ENCODE results near the gene FBXL17.

The FBXL17 gene

DNA sequence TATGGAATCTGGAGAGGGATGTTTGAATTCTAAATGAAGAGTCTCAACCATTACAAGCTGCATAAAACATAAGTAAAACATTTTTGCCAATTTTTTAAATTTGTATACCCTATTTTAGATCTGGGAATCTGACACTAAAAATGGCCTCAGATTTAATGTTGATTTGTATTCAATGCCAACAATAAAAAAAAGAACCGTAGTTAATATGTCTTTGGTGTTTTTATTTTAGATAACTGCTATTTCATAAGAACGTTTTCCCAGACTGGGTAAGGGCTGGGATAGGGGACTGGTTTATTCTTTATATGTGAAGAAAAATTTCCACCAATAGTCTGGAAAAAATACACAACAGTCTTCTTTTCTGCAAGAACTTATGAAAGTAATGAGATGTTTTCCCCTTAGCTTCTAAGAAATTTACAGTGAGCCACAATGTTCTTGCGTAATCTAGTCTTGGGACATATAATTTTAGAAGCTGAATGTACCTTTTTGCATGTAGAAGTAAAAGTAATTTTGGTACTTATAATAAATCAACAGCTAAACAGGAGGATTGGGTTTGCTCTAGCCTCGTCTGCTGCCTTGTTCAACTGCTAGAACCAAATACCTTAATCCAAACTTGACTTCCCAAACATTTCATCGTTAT, 466.6 kb downstream of the FBXL17 start:
- peaks cover 38% of the 10 kb centered on the region for H3K4me1 Mint-ChIP-seq (ENCODE audit: low read depth)
- H3K36me3 Mint-ChIP-seq (ENCODE audit: low read depth): peaks cover 3% of the 10 kb centered on the region
- H3K4me3 Mint-ChIP-seq: no peak overlapping the region
- H3K27me3 Mint-ChIP-seq (ENCODE audit: low read depth): no peaks in the 10 kb centered on the region
- no peak overlapping the region for H3K27ac Mint-ChIP-seq
- no peaks in the 10 kb centered on the region for H3K9me3 Mint-ChIP-seq

DNA sequence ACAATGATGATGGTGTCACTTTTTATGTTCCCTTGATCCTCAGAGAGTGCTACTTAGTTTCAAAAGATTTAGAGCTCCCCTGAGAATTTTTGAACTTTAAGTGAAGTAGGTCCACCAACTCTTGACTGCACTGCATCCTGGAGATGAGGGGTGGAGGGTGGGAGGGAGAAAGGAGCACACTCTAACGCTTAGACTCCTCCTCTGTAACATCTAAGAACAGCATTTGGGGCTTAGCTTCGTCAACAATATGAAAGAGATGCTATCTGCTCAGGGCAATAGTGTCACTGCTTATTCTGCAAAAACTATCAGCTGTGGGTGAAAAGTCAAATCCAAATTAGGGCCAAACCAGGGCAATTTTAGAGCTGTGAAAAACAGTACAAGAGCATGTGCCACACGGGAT, 468.4 kb downstream of the FBXL17 start:
- Mint-ChIP-seq H3K36me3 (ENCODE audit: low read depth) (no peaks in the 10 kb centered on the region), H3K27ac (no peak overlapping the region), H3K9me3 (no peaks in the 10 kb centered on the region), H3K27me3 (ENCODE audit: low read depth) (no peaks in the 10 kb centered on the region), H3K4me3 (no peak overlapping the region), H3K4me1 (ENCODE audit: low read depth) (peaks cover 26% of the 10 kb centered on the region)

DNA sequence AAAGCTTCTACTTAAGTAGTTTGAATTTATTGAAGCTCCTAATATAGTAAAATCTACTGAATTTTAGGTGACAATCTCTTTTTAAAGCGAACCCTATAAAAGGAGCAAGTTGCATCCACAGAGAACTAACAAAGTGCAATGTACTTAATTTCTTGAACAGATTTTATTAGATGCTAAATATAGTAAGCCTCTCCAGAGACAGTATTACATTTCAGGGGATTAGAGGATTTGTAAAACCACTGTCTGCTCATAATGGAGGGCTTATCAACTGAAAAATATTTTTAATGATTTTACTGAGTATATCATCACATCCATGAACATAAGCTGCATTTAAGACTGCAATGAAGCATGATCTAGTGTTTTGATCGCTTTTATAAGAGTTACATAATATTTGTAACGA, 481.2 kb downstream of the FBXL17 start:
- H3K27me3 Mint-ChIP-seq (ENCODE audit: low read depth): no peaks in the 10 kb centered on the region
- H3K27ac Mint-ChIP-seq: no peak overlapping the region
- H3K4me1 Mint-ChIP-seq (ENCODE audit: low read depth): no peaks in the 10 kb centered on the region
- H3K36me3 Mint-ChIP-seq (ENCODE audit: low read depth): no peaks in the 10 kb centered on the region
- H3K4me3 Mint-ChIP-seq: no peak overlapping the region
- peaks cover 8% of the 10 kb centered on the region for H3K9me3 Mint-ChIP-seq

DNA sequence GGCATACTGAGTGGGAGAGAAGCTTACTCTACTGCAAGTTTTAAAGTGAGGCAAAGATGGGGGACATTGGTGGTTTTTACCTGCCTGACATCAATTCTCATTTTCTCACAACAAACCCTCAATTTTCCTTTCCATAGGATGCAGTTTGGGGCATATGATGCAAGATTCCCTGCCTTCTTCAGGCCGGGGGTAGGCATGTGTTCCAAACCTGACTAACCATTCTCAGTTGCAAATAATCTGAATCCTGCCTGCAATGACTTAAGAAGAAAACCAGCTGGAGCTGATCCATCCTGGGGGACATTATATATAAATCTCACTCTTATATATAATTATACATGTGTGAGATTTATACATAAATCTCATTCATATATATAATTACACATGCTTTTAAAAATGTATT, 487.5 kb downstream of the FBXL17 start:
- H3K36me3 Mint-ChIP-seq (ENCODE audit: low read depth): no peaks in the 10 kb centered on the region
- H3K9me3 Mint-ChIP-seq: peaks cover 4% of the 10 kb centered on the region
- H3K27me3 Mint-ChIP-seq (ENCODE audit: low read depth): no peaks in the 10 kb centered on the region
- H3K4me3 Mint-ChIP-seq: no peak overlapping the region
- no peak overlapping the region for H3K27ac Mint-ChIP-seq
- no peaks in the 10 kb centered on the region for H3K4me1 Mint-ChIP-seq (ENCODE audit: low read depth)

DNA sequence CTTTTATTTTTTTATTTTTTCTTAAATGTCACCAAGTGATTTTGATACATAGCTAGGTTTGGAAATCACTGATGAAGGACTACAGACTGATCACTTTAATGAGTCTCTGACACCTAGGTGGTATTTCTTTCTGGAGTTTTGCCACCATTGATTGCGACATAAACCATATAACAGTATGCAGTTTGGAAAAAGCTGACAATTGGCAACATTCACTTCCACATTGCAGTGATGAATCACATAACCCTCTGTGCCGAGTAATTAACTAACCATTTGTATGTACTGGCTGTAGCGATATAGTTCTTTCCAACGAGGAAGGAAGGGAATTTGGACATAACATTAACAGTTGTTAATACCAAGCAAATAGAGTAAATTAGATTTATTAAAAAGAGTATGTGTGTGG, 488.3 kb downstream of the FBXL17 start:
- H3K4me3 Mint-ChIP-seq: no peak overlapping the region
- H3K4me1 Mint-ChIP-seq (ENCODE audit: low read depth): no peaks in the 10 kb centered on the region
- H3K27ac Mint-ChIP-seq: no peak overlapping the region
- no peaks in the 10 kb centered on the region for H3K36me3 Mint-ChIP-seq (ENCODE audit: low read depth)
- no peaks in the 10 kb centered on the region for H3K27me3 Mint-ChIP-seq (ENCODE audit: low read depth)
- H3K9me3 Mint-ChIP-seq: no peaks in the 10 kb centered on the region

DNA sequence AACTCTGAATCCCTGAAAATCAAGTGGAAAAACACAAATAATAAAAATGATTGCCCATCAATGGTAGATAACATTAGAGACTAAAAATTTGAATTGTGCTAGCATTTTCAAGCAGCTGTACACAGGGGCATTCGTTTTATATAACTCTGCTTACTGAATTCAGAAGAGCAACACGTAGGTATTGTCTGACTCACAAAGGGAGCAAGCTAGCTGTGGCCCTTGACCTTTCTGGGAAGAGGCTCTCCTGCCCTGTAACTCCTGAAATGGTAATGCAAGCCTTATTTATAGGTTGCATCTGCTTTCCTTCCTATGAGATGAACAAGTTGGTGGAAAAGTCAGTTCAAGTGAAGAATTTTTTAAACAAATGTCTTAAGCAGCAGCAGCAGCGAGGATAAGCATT, 492.5 kb downstream of the FBXL17 start:
- H3K27ac Mint-ChIP-seq: no peak overlapping the region
- peaks cover 6% of the 10 kb centered on the region for H3K4me1 Mint-ChIP-seq (ENCODE audit: low read depth)
- H3K9me3 Mint-ChIP-seq: no peaks in the 10 kb centered on the region
- H3K36me3 Mint-ChIP-seq (ENCODE audit: low read depth): no peaks in the 10 kb centered on the region
- no peaks in the 10 kb centered on the region for H3K27me3 Mint-ChIP-seq (ENCODE audit: low read depth)
- H3K4me3 Mint-ChIP-seq: no peak overlapping the region

DNA sequence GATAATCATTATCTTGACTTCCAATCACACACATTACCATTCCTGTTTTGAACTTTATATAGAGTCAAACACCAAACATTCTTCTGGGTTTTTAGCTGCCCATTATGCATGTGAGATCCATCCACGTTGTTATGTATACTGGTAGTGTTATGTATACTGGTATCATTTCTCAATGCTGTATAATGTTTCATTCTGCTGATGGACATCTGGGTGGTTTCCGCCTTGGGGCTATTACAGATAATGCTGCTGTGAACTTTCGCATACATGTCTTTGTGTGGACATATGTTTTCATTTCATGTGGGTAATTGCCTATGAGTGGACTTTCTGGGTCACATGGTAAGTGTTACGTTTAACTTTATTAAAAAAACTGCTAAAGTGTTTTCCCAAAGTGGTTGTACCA, 493.4 kb downstream of the FBXL17 start:
- H3K9me3 Mint-ChIP-seq: no peaks in the 10 kb centered on the region
- no peak overlapping the region for H3K4me3 Mint-ChIP-seq
- no peaks in the 10 kb centered on the region for H3K36me3 Mint-ChIP-seq (ENCODE audit: low read depth)
- H3K4me1 Mint-ChIP-seq (ENCODE audit: low read depth): peaks cover 6% of the 10 kb centered on the region
- H3K27me3 Mint-ChIP-seq (ENCODE audit: low read depth): no peaks in the 10 kb centered on the region
- H3K27ac Mint-ChIP-seq: no peak overlapping the region

DNA sequence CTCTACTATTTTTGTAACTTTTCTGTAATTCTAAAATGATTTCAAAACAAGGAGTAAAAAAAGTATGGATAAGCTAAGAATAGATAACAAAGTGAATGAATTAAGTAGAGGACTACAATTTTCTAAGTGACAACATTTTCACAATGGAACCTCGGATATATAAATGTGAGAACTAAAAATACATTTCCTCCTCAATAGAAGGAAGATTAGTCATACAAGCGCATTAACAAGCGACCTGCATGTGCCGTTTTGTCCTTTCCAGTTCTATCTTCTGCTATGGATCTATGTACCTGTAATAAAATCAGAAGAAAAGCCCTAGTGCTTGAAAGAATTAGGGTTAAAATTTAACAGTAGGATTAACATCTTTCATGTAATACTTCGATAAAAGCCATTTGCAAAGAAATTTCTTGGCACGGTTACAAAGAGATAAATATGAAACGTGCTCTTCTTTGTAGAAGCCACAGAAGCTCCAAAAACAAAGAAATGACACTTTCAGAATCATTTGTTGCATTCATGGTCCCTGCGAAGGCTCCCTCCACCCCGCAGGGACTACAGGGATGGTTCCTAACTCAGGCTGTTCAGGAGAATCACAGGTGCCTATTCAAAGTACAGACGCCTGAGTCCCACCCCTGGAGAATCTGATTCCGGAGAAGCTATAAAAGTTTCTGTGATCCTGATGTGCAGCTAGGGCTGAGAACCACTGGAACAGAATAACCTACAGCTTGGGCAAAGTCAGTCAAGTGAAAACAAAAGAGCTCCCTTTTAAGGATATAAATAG, 494.5 kb downstream of the FBXL17 start:
- Mint-ChIP-seq H3K36me3 (ENCODE audit: low read depth) (no peaks in the 10 kb centered on the region), H3K9me3 (no peaks in the 10 kb centered on the region), H3K27ac (no peak overlapping the region), H3K4me3 (peak overlapping the region; percentile 12), H3K4me1 (ENCODE audit: low read depth) (peaks cover 6% of the 10 kb centered on the region), H3K27me3 (ENCODE audit: low read depth) (no peaks in the 10 kb centered on the region)

DNA sequence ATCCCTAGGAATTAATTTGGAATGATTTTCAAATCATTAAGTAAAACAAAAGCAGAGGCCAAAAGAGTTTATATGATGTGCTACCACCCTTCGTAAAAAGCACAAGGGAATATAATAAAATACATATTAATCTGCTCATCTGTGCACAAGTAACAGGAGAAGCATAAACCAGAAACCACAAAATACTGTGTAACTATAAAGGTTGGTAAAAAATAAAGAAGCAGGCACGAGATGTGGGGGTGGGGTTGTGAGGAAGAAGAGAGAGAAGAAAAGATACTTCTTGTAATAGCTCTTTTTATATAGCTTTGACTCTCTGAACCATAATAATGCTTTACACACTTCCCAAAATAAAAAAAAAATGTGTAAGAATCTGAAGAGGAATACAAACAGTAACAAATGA, 496.3 kb downstream of the FBXL17 start:
- no peaks in the 10 kb centered on the region for H3K27me3 Mint-ChIP-seq (ENCODE audit: low read depth)
- H3K27ac Mint-ChIP-seq: no peak overlapping the region
- peaks cover 6% of the 10 kb centered on the region for H3K4me1 Mint-ChIP-seq (ENCODE audit: low read depth)
- no peak overlapping the region for H3K4me3 Mint-ChIP-seq
- H3K9me3 Mint-ChIP-seq: no peaks in the 10 kb centered on the region
- no peaks in the 10 kb centered on the region for H3K36me3 Mint-ChIP-seq (ENCODE audit: low read depth)

DNA sequence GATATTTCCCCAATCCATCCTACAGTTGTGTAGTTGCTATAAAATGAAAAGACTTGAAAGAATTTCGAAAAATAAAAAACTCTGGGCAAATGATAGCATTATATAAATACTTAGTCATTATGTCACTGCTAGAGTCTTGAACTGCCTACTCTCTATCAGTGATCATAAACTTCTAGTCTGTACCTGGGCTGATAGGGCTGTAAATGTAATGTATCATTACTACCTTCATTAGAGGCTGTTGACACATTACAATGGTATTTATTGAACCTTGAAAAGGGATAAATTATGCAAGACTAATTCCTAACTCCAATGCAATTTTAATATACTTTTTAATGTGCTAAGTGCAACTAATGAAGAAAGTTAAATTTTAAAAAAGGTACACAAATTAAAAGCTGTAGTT, 497.0 kb downstream of the FBXL17 start:
- H3K27ac Mint-ChIP-seq: no peak overlapping the region
- peaks cover 6% of the 10 kb centered on the region for H3K4me1 Mint-ChIP-seq (ENCODE audit: low read depth)
- H3K36me3 Mint-ChIP-seq (ENCODE audit: low read depth): no peaks in the 10 kb centered on the region
- H3K27me3 Mint-ChIP-seq (ENCODE audit: low read depth): no peaks in the 10 kb centered on the region
- H3K9me3 Mint-ChIP-seq: no peaks in the 10 kb centered on the region
- H3K4me3 Mint-ChIP-seq: no peak overlapping the region

DNA sequence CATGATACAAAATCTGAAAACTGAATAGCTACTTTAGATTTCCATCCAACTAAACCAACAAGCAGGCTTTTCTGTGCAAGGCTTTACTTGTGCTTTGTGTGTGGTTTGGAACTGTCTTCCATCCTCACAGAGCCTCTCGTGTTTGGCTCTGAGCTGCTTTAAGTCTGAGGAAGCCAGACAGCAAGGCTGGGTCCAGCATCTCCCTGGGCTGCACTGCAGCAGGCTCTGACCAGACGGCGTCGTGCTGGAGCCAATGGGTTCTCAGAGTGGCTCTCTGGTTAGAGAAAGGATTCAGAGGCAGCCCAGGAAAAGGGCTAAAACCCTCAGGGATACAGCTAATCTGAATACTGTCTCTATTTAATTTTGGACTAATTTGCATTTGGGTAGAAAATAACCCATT, 503.2 kb downstream of the FBXL17 start:
- Mint-ChIP-seq H3K4me1 (ENCODE audit: low read depth) (peaks cover 2% of the 10 kb centered on the region), H3K4me3 (no peak overlapping the region), H3K27me3 (ENCODE audit: low read depth) (no peaks in the 10 kb centered on the region), H3K27ac (no peak overlapping the region), H3K9me3 (no peaks in the 10 kb centered on the region), H3K36me3 (ENCODE audit: low read depth) (no peaks in the 10 kb centered on the region)

DNA sequence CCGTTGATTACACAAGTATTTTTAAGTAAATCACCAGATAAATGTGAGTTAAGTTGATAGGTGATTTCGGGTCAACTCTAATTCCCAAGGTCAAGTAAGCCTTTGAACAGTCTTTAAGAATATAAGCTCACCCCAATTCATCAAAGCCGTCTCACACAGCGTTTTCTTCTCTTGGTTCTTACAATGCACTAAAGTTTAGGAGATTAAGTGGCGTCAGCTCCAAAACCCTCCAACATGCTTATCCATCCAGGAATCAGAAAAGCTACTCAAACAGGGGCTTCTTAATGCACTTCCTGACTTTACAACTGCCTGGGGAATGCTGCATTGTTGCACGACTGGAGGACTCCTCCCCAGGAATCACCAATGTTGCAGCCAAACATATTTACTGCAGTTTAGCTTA, 505.0 kb downstream of the FBXL17 start:
- no peaks in the 10 kb centered on the region for H3K9me3 Mint-ChIP-seq
- H3K27ac Mint-ChIP-seq: no peak overlapping the region
- no peaks in the 10 kb centered on the region for H3K27me3 Mint-ChIP-seq (ENCODE audit: low read depth)
- no peaks in the 10 kb centered on the region for H3K36me3 Mint-ChIP-seq (ENCODE audit: low read depth)
- H3K4me3 Mint-ChIP-seq: no peak overlapping the region
- H3K4me1 Mint-ChIP-seq (ENCODE audit: low read depth): peaks cover 2% of the 10 kb centered on the region

DNA sequence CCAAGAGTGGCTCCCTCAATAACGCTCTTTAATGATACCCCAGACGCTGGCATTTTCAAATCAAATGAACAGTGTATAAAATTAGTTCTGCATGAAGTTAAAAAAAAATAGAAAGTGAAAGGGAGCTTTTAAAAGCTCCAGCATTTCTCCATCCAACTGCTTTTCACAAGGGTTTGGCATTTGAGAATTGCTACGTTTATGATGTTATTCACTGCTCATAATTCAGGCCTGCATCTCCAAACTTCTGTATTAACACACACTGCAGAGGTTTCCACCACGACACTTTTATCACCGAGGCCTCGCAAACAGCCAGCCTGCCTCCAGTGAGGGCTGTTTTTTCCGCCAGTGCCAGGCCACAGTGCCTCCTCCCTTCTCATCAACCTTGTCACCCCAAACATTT, 505.6 kb downstream of the FBXL17 start:
- no peaks in the 10 kb centered on the region for H3K9me3 Mint-ChIP-seq
- H3K27ac Mint-ChIP-seq: no peak overlapping the region
- H3K36me3 Mint-ChIP-seq (ENCODE audit: low read depth): no peaks in the 10 kb centered on the region
- peaks cover 2% of the 10 kb centered on the region for H3K4me1 Mint-ChIP-seq (ENCODE audit: low read depth)
- H3K27me3 Mint-ChIP-seq (ENCODE audit: low read depth): no peaks in the 10 kb centered on the region
- H3K4me3 Mint-ChIP-seq: no peak overlapping the region

DNA sequence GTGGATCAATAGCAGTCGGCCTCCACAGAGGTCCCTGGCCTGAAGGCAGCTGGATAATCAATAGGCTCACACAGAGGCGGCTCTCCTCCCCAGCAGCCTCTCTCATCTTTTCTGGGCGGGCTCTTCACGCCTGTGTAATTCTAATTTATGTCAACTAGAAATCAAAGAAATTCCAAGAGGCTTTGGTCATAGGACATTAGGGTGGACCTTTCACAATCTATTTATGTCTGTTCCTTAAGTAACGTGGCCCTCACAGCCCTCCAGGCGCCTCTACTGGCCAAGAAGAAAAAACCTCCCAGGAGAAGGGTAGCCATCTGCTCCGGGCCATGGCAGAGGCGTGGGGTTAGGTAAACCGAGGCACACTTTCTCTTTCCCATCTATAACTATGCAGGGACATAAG, 506.1 kb downstream of the FBXL17 start:
- Mint-ChIP-seq H3K36me3 (ENCODE audit: low read depth) (no peaks in the 10 kb centered on the region), H3K27ac (no peak overlapping the region), H3K4me3 (no peak overlapping the region), H3K27me3 (ENCODE audit: low read depth) (no peaks in the 10 kb centered on the region), H3K9me3 (no peaks in the 10 kb centered on the region), H3K4me1 (ENCODE audit: low read depth) (peaks cover 2% of the 10 kb centered on the region)

DNA sequence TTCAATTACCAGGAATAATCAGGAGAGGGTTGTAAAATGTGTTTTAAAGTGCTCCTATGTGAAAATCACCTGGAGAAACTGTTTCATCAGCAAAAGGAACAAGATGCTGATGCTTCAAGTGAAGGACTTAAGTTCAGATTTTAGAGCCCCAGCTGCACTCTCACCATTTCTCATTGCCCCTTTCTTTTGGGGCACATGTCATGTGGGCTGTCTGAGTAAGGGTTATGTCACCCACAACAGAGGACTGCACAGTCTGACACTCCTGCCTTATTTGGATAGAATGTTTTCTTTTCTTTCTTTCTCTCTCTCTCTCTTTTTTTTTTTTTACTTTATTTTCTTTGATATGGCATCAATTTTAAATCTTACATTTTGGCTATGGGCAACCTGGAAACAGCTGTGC, 507.1 kb downstream of the FBXL17 start:
- H3K9me3 Mint-ChIP-seq: no peaks in the 10 kb centered on the region
- peaks cover 2% of the 10 kb centered on the region for H3K4me1 Mint-ChIP-seq (ENCODE audit: low read depth)
- H3K4me3 Mint-ChIP-seq: no peak overlapping the region
- H3K36me3 Mint-ChIP-seq (ENCODE audit: low read depth): no peaks in the 10 kb centered on the region
- no peak overlapping the region for H3K27ac Mint-ChIP-seq
- H3K27me3 Mint-ChIP-seq (ENCODE audit: low read depth): no peaks in the 10 kb centered on the region

Measured in T-helper 1 cell treated with Interleukin-12 subunit alpha and Interleukin-12 subunit beta and Interleukin-4 antibody, amounts not matched to agents 30 μg/mL and 1 μg/mL, for 36 hours (primary cell).